Liver (tissue), 3 donors: ENCODE data around the gene THRB.

Experiments used
- EGR1 ChIP-seq, 2 donors: IDR thresholded peaks; 2 replicates each; pipeline ENCODE4 v1.6.1; 2016 to 2018; ENCODE audit warnings: antibody characterized with exemption in 2 of 2, low read depth in 2 of 2
- FOXA1 ChIP-seq: IDR thresholded peaks from 2 replicates; pipeline ENCODE4 v1.6.1; 2016; ENCODE audit warnings: antibody characterized with exemption
- GABPA ChIP-seq, 2 donors: IDR thresholded peaks in 1 of 2; conservative IDR thresholded peaks in 1 of 2; 2 replicates each; pipeline ENCODE4 v1.6.1; 2016; ENCODE audit warnings: antibody characterized with exemption in 2 of 2, mild to moderate bottlenecking in 1 of 2, moderate library complexity in 1 of 2
- HNF4A ChIP-seq, 2 donors: conservative IDR thresholded peaks; 2 replicates each; pipeline ENCODE4 v1.6.1; 2016; ENCODE audit warnings: antibody characterized with exemption in 2 of 2, mild to moderate bottlenecking in 2 of 2
- JUND ChIP-seq, 2 donors: IDR thresholded peaks; 2 replicates each; pipeline ENCODE4 v1.6.1; 2016; ENCODE audit warnings: antibody characterized with exemption in 2 of 2
- RAD21 ChIP-seq, 2 donors: IDR thresholded peaks; 2 replicates each; pipeline ENCODE4 v1.6.1; 2016; ENCODE audit warnings: antibody characterized with exemption in 2 of 2, mild to moderate bottlenecking in 2 of 2
- RXRA ChIP-seq, 2 donors: IDR thresholded peaks; 2 replicates each; pipeline ENCODE4 v1.6.1; 2017 to 2018; ENCODE audit warnings: antibody characterized with exemption in 2 of 2, mild to moderate bottlenecking in 1 of 2
- TAF1 ChIP-seq: conservative IDR thresholded peaks from 2 replicates; pipeline ENCODE4 v1.6.1; 2016; ENCODE audit warnings: antibody characterized with exemption, mild to moderate bottlenecking
- TF ChIP-seq, protein P1 (sequence below): fragments of 150-350 bp; IDR thresholded peaks from 2 replicates; pipeline ENCODE4 v1.5.1; 2017; ENCODE audit warnings: improper control_type of control experiment, low read depth, low read length; ENCODE audit not compliant: missing input control
- TF ChIP-seq, protein P2 (sequence below): IDR thresholded peaks from 2 replicates; pipeline ENCODE4 v1.6.1; 2016; ENCODE audit warnings: antibody characterized with exemption, mild to moderate bottlenecking
- TF ChIP-seq, protein P3 (sequence below): IDR thresholded peaks from 2 replicates; pipeline ENCODE4 v1.6.1; 2016; ENCODE audit warnings: antibody characterized with exemption
- TF ChIP-seq, protein P4 (sequence below): IDR thresholded peaks from 2 replicates; pipeline ENCODE4 v1.6.1; 2016; ENCODE audit warnings: antibody characterized with exemption
- donor health status: healthy.
- donor health status: healthy.

DNA sequence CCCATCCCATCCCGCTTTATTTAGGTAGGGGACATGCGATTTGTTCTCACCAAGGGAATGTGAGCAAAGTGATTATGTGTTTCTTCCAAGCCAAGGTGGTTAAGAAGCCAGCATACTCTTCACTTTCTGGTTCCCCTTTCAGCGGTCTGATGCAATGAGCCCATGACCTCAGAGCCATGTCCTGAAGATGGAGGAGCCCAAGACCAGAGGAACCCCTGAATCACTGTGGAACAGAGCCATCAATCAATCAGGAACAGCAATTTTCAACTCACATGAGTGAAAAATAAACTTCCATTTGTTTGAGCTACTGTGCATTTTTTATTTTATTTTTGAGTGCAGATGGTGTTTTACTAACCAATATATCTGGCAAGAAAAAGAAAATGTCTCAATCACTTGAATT lies 10.8 kb downstream of the THRB start:
- TF ChIP-seq, protein P1, sequence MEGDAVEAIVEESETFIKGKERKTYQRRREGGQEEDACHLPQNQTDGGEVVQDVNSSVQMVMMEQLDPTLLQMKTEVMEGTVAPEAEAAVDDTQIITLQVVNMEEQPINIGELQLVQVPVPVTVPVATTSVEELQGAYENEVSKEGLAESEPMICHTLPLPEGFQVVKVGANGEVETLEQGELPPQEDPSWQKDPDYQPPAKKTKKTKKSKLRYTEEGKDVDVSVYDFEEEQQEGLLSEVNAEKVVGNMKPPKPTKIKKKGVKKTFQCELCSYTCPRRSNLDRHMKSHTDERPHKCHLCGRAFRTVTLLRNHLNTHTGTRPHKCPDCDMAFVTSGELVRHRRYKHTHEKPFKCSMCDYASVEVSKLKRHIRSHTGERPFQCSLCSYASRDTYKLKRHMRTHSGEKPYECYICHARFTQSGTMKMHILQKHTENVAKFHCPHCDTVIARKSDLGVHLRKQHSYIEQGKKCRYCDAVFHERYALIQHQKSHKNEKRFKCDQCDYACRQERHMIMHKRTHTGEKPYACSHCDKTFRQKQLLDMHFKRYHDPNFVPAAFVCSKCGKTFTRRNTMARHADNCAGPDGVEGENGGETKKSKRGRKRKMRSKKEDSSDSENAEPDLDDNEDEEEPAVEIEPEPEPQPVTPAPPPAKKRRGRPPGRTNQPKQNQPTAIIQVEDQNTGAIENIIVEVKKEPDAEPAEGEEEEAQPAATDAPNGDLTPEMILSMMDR: no peak
- TF ChIP-seq TAF1 (no peak), RAD21 (IDR thresholded peaks at IDR 0.05) (peak in 1 of 2 donors; percentile 4), GABPA (IDR thresholded peaks at IDR 0.05 in 1 of 2, conservative IDR thresholded peaks at IDR 0.05 in 1 of 2) (no peak), EGR1 (IDR thresholded peaks at IDR 0.05; ENCODE audit: low read depth in 2 of 2) (no peak), FOXA1 (no peak), RXRA (IDR thresholded peaks at IDR 0.05) (no peak), JUND (IDR thresholded peaks at IDR 0.05) (no peak), HNF4A (conservative IDR thresholded peaks at IDR 0.05) (no peak)
- TF ChIP-seq, protein P2, sequence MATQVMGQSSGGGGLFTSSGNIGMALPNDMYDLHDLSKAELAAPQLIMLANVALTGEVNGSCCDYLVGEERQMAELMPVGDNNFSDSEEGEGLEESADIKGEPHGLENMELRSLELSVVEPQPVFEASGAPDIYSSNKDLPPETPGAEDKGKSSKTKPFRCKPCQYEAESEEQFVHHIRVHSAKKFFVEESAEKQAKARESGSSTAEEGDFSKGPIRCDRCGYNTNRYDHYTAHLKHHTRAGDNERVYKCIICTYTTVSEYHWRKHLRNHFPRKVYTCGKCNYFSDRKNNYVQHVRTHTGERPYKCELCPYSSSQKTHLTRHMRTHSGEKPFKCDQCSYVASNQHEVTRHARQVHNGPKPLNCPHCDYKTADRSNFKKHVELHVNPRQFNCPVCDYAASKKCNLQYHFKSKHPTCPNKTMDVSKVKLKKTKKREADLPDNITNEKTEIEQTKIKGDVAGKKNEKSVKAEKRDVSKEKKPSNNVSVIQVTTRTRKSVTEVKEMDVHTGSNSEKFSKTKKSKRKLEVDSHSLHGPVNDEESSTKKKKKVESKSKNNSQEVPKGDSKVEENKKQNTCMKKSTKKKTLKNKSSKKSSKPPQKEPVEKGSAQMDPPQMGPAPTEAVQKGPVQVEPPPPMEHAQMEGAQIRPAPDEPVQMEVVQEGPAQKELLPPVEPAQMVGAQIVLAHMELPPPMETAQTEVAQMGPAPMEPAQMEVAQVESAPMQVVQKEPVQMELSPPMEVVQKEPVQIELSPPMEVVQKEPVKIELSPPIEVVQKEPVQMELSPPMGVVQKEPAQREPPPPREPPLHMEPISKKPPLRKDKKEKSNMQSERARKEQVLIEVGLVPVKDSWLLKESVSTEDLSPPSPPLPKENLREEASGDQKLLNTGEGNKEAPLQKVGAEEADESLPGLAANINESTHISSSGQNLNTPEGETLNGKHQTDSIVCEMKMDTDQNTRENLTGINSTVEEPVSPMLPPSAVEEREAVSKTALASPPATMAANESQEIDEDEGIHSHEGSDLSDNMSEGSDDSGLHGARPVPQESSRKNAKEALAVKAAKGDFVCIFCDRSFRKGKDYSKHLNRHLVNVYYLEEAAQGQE: no peak
- TF ChIP-seq, protein P3, sequence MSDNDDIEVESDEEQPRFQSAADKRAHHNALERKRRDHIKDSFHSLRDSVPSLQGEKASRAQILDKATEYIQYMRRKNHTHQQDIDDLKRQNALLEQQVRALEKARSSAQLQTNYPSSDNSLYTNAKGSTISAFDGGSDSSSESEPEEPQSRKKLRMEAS: no peak
- TF ChIP-seq, protein P4, sequence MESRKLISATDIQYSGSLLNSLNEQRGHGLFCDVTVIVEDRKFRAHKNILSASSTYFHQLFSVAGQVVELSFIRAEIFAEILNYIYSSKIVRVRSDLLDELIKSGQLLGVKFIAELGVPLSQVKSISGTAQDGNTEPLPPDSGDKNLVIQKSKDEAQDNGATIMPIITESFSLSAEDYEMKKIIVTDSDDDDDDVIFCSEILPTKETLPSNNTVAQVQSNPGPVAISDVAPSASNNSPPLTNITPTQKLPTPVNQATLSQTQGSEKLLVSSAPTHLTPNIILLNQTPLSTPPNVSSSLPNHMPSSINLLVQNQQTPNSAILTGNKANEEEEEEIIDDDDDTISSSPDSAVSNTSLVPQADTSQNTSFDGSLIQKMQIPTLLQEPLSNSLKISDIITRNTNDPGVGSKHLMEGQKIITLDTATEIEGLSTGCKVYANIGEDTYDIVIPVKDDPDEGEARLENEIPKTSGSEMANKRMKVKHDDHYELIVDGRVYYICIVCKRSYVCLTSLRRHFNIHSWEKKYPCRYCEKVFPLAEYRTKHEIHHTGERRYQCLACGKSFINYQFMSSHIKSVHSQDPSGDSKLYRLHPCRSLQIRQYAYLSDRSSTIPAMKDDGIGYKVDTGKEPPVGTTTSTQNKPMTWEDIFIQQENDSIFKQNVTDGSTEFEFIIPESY: no peak
